HUES6 (cell line): Measurements from ENCODE around the gene HMSD.

Experiments
- H3K27ac ChIP-seq: 2 replicates; pipeline ENCODE4 v1.7.0; 2013; ENCODE audit warnings: low read depth, mild to moderate bottlenecking, low read length, inconsistent platforms
- H3K27me3 ChIP-seq: 2 replicates; pipeline ENCODE4 v1.6.1; 2013; ENCODE audit warnings: low read length; ENCODE audit not compliant: control insufficient read depth, insufficient read depth
- H3K36me3 ChIP-seq: 2 replicates; pipeline ENCODE4 v1.6.1; 2013; ENCODE audit warnings: low read length; ENCODE audit not compliant: control insufficient read depth, insufficient read depth
- H3K4me1 ChIP-seq: 2 replicates; pipeline ENCODE4 v1.6.1; 2013; ENCODE audit warnings: low read length; ENCODE audit not compliant: control insufficient read depth, insufficient read depth
- H3K4me3 ChIP-seq: 2 replicates; pipeline ENCODE4 v1.5.1; 2013; ENCODE audit warnings: low read depth, low read length
- H3K9ac ChIP-seq: one replicate; pipeline ENCODE4 v1.6.1; 2013; ENCODE audit warnings: mild to moderate bottlenecking, low read length
- H3K9me3 ChIP-seq: 2 replicates; pipeline ENCODE4 v1.6.1; 2013; ENCODE audit warnings: low read depth, low read length; ENCODE audit not compliant: control insufficient read depth, insufficient read depth

HMSD gene

DNA sequence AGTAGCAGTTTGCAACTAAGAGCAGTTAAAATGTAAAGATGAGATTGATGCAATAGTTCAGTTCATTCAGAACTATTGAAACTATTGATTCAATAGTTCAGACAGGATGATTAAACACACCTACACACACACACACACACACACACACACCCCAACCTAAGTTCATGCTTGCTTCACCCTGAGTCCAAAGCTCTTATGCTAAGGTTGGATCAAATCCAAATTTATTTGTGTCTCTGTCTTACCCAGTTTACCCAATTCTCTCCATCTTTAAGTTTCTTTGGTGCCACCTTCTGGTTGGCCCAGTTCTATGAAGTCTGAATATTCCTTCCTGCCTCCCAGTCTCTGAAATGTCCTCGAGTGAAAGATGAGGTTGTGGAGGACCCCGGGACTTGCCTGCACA is 25.9 kb downstream of the HMSD start:
- Histone ChIP-seq H3K9me3 (no peaks in the 10 kb centered on the region), H3K27ac (no peak overlapping the region), H3K4me3 (no peak overlapping the region), H3K36me3 (no peaks in the 10 kb centered on the region), H3K27me3 (peaks cover 72% of the 10 kb centered on the region), H3K4me1 (peaks cover 6% of the 10 kb centered on the region; the same call in 1 of the 2 replicates), H3K9ac (no peak overlapping the region)

DNA sequence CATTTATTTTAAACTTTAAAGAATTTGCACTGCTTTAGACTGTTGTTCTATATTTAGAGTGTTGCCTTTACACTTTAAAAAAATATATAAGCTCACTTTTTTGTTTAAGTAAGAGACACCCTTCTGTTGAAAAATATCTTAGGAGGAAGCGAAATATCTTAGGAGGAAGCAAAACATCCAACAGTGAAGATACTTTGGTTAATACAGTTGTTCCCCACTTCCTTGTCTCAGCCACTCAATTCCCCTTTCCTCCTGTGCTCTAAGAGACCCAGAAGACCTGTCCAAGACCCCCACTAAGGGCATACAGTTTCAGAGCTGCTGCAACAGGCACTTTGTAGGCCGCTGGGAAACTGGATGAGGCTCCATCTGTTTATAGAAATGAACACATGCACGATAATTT is 26.5 kb downstream of the HMSD start:
- no peak overlapping the region for H3K27ac ChIP-seq
- H3K9ac ChIP-seq = no peak overlapping the region

DNA sequence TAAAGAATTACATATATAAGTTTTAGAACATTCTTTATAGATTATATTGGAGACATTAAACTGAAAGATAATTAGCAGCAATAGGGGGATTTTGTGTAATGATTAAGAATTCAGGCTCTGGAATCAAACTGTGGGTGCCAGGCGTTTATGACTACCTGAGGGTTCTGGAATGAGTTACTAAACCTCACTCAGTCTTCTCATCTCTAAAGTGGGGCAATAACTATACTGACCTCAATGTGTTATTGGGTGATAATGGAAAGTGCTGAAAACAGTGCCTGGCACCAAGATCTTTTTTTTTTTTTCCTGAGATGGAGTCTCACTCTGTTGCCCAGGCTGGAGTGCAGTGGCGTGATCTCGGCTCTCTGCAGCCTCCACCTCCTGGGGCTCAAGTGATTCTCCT is 27.9 kb downstream of the HMSD start:
- no peaks in the 10 kb centered on the region; the same call in 1 of the 2 replicates for H3K4me1 ChIP-seq
- no peak overlapping the region for H3K27ac ChIP-seq
- H3K36me3 ChIP-seq = no peaks in the 10 kb centered on the region
- H3K27me3 ChIP-seq = peaks cover 64% of the 10 kb centered on the region
- no peak overlapping the region for H3K4me3 ChIP-seq
- no peaks in the 10 kb centered on the region for H3K9me3 ChIP-seq
- H3K9ac ChIP-seq = no peak overlapping the region

More for the DNA sequence above, 26.5 kb downstream of the HMSD start:
- H3K36me3 ChIP-seq = no peaks in the 10 kb centered on the region
- no peak overlapping the region for H3K4me3 ChIP-seq
- peaks cover 74% of the 10 kb centered on the region for H3K27me3 ChIP-seq
- peaks cover 6% of the 10 kb centered on the region; the same call in 1 of the 2 replicates for H3K4me1 ChIP-seq
- H3K9me3 ChIP-seq = no peaks in the 10 kb centered on the region

DNA sequence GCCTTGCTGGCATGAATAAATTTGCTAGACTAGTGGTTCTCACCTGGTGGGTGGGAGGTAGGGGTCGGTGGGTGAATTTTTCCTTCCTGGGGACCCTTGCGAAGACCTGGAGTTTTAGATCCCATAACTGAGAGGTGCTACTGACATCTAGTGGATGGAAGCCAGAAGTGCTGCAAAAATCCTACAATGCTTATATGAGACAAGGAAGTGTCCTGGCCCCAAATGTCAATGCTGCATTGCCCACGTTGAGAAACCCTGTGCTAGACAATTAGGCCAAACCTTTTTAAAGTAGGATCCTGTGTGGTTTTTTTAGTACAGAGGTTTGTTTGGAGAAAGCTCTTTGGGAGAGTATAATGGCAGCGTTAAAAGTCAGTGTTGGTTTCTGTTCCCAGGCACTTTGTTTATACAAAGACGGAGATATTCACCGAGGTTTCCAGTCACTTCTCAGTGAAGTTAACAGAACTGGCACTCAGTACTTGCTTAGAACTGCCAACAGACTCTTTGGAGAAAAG is 30.4 kb downstream of the HMSD start:
- no peak overlapping the region for H3K9ac ChIP-seq
- H3K27ac ChIP-seq = no peak overlapping the region
- no peaks in the 10 kb centered on the region for H3K36me3 ChIP-seq
- H3K4me1 ChIP-seq = no peaks in the 10 kb centered on the region; the same call in 1 of the 2 replicates
- peaks cover 54% of the 10 kb centered on the region for H3K27me3 ChIP-seq
- H3K9me3 ChIP-seq = no peaks in the 10 kb centered on the region
- H3K4me3 ChIP-seq = no peak overlapping the region

DNA sequence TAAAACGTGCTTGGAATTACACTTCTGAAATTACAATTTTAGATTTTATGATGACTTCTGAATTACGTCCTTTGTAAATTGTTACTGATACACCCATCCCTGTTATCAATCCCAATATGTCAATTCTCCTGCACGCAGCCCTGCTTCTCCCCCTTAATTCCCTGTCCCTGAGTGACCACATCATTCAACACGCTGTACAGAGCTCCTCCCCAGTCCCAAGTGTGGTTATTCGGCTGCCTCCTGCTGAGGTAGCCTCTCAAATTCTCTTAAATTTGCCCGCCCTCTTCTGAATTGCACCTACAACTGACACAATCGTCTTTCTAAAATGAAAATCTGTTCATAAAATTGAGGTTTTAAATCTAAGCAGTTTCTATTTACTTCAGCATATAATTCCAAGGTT is 30.9 kb downstream of the HMSD start:
- Histone ChIP-seq H3K27me3 (peaks cover 48% of the 10 kb centered on the region), H3K9ac (no peak overlapping the region), H3K36me3 (no peaks in the 10 kb centered on the region), H3K9me3 (no peaks in the 10 kb centered on the region), H3K4me3 (no peak overlapping the region), H3K4me1 (no peaks in the 10 kb centered on the region; the same call in 1 of the 2 replicates), H3K27ac (no peak overlapping the region)

DNA sequence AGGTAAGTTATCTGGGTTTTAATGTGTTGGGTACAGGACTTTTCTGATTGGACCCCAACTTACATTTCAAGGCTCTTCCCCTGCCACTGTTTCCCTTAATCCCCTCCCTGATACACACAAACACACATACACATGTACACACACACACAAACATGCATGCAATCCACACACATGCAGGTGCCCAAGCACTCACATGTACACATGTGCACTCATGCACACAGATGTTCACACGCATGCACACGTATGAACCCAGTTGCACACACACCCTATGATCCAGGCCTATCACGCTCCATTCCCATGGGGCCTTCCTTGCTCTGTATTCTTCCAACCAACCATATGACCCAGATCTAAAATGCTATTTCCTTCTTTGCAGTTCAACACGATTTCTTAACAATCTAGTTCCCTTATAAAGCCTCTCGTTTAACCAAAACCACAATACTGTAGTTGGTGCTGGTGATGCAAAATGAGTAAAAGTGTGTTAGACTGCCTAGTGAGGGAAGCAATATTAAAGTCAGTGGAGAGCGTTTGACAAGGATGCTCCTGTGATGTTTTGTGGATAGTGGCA is 31.9 kb downstream of the HMSD start:
- Histone ChIP-seq H3K9ac (no peak overlapping the region), H3K27me3 (peaks cover 38% of the 10 kb centered on the region), H3K36me3 (no peaks in the 10 kb centered on the region), H3K27ac (no peak overlapping the region), H3K4me1 (no peaks in the 10 kb centered on the region; the same call in 1 of the 2 replicates), H3K9me3 (no peaks in the 10 kb centered on the region), H3K4me3 (no peak overlapping the region)

DNA sequence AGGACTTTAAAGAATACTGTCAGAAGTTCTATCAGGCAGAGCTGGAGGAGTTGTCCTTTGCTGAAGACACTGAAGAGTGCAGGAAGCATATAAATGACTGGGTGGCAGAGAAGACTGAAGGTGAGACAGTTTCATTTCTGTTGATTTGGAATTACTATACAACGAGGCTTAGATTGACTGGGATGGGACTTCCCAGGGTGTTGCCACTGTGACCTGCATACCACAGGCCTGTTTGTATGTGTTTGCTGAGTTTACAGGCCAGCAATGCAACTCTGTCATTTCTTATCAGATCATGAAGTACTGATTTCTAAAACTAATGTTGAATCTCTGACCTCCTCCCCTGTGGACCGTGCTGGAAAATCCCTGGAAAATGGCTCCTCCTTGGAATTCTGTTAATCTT is 32.6 kb downstream of the HMSD start:
- H3K9ac ChIP-seq = no peak overlapping the region
- H3K4me3 ChIP-seq = no peak overlapping the region
- H3K36me3 ChIP-seq = no peaks in the 10 kb centered on the region
- H3K4me1 ChIP-seq = no peaks in the 10 kb centered on the region; the same call in 1 of the 2 replicates
- H3K27ac ChIP-seq = no peak overlapping the region
- H3K9me3 ChIP-seq = no peaks in the 10 kb centered on the region
- peaks cover 31% of the 10 kb centered on the region for H3K27me3 ChIP-seq

DNA sequence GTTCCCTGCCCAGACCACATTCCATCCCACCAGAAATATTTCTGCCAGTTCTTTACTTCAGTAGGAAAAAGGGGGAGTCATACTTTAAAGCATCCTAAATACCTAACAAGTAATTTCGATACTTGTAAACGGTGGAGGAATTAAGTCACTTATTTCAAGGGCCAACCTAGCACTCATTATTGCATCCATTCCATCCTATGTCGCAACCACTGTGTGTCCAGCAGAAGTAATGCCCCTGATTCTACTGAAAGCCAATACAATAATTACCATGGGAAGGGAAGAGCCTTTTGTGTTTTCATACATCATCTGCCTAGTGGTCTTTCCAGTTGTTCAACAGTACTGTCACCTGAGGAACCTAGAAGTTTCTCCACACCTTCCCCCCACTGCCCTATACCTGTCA is 33.3 kb downstream of the HMSD start:
- Histone ChIP-seq H3K9ac (no peak overlapping the region), H3K27me3 (peaks cover 25% of the 10 kb centered on the region), H3K9me3 (no peaks in the 10 kb centered on the region), H3K36me3 (no peaks in the 10 kb centered on the region), H3K27ac (no peak overlapping the region), H3K4me1 (no peaks in the 10 kb centered on the region; the same call in 1 of the 2 replicates), H3K4me3 (no peak overlapping the region)

DNA sequence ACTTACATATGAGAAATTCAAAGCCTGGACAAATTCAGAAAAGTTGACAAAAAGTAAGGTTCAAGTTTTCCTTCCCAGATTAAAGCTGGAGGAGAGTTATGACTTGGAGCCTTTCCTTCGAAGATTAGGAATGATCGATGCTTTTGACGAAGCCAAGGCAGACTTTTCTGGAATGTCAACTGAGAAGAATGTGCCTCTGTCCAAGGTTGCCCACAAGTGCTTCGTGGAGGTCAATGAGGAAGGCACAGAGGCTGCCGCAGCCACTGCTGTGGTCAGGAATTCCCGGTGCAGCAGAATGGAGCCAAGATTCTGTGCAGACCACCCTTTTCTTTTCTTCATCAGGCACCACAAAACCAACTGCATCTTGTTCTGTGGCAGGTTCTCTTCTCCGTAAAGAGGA is 37.8 kb downstream of the HMSD start:
- Histone ChIP-seq H3K36me3 (no peaks in the 10 kb centered on the region), H3K9ac (no peak overlapping the region), H3K9me3 (no peaks in the 10 kb centered on the region), H3K4me1 (no peaks in the 10 kb centered on the region), H3K27ac (no peak overlapping the region), H3K4me3 (no peak overlapping the region), H3K27me3 (no peaks in the 10 kb centered on the region)

DNA sequence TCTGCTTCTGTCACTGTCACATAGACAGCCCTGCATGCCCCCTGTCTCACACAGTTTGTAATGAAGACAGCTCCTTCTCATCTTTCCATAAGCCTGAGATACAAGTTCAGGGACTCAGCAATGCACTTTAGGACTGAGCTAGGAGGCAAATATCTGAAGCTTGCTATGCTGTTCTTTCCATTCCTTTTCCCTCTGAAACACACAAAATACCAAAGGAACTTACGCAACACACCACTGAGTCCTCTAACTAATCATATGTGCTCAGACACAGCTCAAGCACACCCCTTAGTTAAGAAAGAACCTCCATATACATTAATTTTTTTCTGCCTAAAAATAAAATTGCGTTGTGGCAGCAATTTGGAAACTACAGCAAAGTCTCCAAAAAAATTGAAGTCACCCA is 38.6 kb downstream of the HMSD start:
- H3K27ac ChIP-seq = no peak overlapping the region
- H3K9me3 ChIP-seq = no peaks in the 10 kb centered on the region
- H3K36me3 ChIP-seq = no peaks in the 10 kb centered on the region
- no peak overlapping the region for H3K9ac ChIP-seq
- no peak overlapping the region for H3K4me3 ChIP-seq
- no peaks in the 10 kb centered on the region for H3K4me1 ChIP-seq
- no peaks in the 10 kb centered on the region for H3K27me3 ChIP-seq

DNA sequence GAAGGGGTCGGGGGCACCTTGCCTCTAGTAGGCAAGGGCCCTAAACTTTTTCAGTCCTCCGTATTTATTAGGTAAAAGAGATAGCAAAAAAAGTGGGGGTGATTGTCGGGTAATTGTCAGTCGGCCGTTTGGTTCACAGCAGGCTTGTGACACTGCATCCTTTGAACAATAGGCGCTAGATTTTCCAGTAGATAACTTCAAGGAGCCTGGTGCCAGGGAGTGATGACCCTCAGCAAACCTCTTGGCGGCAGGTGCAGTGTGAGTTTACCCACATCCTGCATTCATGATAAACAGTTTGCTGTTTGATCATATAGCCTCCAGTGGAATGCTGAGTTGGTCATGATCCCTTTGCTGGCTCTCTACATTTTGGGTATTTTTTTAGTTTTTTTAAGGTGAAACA is 43.6 kb downstream of the HMSD start:
- Histone ChIP-seq H3K27me3 (no peaks in the 10 kb centered on the region), H3K9me3 (peaks cover 13% of the 10 kb centered on the region), H3K9ac (no peak overlapping the region), H3K4me1 (0 out of 2 replicates have a peak, but pooled peaks cover 2% of the 10 kb centered on the region), H3K4me3 (no peak overlapping the region), H3K36me3 (no peaks in the 10 kb centered on the region), H3K27ac (no peak overlapping the region)
